HG02678 (cell line): ENCODE measurements around the gene EXOC4.

Experiments
- ATAC-seq: cut with Tn5 transposase; IDR thresholded peaks from one replicate; pipeline ENCODE4 v1.9.1; 2021; ENCODE audit warnings: mild to moderate bottlenecking, moderate library complexity; ENCODE audit not compliant: unreplicated experiment

Gene EXOC4

DNA sequence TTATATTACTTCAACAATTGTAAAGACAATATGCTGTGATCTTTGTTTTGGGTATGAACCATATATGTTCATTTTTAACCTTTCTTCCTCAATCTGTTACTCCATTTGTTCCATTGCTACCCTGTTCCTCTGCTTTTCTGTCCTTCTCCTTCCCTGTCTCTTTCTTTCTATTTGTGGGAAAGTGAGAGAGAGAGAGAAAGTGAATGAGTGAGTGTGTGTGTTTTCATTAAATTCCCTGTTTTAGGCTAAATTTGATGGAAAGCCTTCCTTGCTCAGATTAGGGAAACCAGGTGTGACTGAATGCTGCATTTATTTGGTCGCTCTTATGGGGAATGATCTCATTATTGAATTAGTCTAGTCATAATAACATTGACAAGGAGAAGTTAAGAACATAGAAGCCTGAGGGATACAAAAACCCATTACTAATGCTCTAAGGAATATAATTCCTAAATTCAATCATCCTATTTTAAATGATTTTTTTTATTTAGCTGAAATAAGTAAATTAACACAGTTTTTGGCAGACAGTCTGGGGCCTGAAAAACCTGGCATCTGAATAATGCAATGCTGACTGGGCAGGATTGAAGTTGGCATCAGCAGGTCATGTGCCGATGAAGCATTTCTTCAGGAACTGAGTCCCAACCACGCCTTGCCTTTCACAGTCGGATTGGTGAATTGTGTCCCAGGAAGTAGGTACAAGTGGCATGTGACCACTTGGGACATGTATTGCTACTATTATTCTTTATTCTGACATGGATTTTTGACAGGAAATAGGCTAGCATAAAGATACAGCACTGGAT lies 756.6 kb downstream of the EXOC4 start:
- no peak for ATAC-seq

GRCh38 chr7:134013249-134013648 lies 760.4 kb downstream of the EXOC4 start:
- ATAC-seq: no peak

DNA sequence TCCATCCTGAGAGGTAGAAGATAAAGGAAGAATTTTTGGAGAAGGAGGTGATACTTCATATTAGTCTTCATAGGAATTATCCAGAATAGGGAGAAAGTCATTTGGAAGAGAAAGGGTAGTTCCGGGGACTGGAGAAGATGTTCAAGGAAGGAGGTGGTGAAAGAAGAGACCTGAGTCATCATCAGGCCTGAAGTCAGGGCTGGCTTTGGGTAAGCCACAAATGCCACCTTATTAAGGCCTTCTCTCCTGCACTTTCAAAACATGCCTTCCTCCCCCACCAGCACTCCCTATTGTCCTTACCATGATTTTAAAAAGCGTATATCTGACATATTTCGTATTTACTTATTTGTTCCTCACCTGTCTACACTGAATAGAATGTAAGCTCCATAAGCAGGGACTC lies 762.1 kb downstream of the EXOC4 start:
- ATAC-seq: no peak

- no peak for ATAC-seq
Measured at GRCh38 chr7:134016223-134016941, 763.5 kb downstream of the EXOC4 start.

- no peak for ATAC-seq
Measured at GRCh38 chr7:134016942-134017303, 764.0 kb downstream of the EXOC4 start.

- ATAC-seq: no peak
Measured at GRCh38 chr7:134018306-134018705, 765.4 kb downstream of the EXOC4 start.

DNA sequence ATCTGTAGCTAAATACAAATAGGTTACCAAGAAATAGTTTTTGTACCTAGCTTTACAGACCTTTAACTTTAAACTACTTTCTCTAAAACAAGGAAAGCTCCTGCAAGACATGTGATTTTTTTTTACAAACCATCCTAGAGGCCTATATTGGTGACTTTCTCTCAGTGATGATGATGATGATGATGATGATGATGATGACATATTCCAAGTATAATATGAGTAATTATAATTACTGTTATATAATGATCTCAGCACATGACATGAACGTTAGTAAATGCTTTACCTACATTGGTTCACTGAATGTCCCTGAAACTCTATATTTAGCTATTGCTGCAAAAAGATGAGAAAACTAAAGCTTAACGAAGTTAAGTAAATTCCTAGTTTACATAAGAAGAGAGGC lies 766.4 kb downstream of the EXOC4 start:
- no peak for ATAC-seq

DNA sequence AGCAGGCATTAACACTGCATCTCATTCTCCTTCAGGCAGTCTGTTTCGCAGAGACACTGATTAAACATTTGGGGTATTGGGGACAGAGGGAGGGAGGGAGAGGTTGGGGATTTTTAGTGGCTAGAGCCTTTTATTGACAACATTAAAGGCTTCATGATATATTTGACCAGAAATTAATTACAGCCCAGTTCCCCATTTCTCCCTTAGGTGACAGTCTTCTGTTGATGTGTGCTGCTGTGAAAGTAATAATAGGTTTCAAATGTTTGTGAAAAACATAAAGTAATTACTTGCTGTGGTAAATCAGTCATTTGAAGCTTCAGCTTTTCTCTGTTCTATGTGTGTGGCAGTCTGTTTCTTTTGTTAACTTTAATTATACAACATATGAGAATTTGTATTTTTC lies 769.0 kb downstream of the EXOC4 start:
- no peak for ATAC-seq

DNA sequence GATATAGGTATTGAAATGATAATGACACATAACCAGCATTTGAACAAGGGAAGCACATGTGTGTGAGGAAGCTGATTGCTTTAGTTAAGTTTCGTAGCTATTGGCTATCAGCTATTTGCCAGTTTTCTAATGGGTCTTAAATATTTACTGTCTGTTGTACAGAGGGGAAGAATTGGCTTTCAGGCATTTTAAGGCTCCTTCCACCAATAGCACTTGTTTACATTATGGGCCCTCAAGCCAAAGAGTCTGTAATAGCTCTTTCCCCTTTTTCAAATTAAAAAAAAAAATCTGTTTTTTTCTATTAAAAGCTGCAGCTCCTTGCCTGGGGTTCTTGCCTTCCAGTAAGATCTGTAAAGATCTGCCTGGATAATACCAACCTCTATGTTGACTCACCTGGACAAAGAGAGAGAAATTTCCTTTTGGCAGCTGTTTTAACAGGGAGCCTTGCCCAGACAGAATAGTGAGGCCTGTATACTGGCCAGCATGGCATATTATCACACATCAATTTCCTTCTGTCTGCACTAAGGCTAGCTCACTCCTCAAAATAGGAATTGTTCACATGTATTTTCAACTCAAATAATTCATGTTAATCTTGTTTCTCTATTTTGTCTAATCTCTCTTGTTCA lies 769.5 kb downstream of the EXOC4 start:
- ATAC-seq: no peak

DNA sequence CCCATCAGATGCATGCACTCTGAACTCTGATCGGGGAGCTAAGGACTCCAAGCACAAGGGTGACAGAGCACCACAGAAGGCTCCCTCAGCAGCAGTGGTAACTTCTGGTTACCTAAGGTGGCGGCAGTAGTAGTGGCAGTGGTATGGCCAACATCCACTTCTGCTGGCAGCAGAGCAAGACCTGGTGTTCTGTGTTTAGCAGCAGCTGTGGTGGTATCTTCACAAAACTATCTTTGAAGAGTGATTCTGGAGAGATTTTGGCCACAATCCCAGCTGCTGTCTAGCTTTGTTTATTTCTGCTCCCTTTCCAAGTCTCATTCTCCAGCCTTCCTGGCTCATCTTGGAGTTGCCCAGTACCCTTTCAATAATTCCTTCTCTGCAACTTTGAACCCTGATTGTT lies 771.9 kb downstream of the EXOC4 start:
- no peak for ATAC-seq

DNA sequence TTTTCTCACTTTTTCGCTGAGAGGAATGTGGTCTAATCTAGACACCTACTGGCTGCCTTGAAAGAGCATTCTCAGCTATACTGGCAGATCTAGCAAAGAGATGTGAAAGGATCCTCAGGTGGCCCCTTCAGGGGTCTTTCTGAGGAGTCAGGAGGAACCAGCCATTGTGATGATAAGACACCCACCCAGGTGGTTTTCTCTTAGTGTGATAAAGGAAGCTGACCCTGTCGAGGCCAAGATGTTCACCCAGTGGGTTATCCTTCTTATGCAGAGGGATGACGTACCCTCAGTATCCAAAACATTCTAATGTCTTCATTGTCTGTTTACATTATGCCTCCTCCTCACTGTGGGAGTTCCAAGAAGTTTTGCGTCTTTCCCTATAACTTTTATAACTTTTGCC lies 776.0 kb downstream of the EXOC4 start:
- ATAC-seq: no peak

DNA sequence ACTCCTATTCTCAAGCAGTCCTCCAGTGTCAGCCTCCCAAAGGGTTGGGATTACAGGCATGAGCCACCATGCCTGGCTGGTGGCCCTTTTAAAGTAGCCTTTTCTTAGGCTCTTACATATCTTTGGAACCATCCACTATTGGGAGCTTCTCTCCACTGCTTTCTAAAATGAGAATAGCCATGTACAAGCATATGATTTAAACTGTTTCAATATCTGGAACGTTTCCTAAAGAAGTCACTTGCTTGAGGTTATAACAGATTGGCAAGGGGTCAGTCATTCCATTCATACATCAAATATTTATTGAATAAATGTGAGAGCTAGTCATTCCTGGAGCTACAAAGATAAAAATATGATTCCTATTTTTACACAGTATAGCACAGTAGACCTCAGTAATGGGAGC lies 776.9 kb downstream of the EXOC4 start:
- no peak for ATAC-seq

GRCh38 chr7:134030460-134030865 lies 777.6 kb downstream of the EXOC4 start:
- no peak for ATAC-seq

DNA sequence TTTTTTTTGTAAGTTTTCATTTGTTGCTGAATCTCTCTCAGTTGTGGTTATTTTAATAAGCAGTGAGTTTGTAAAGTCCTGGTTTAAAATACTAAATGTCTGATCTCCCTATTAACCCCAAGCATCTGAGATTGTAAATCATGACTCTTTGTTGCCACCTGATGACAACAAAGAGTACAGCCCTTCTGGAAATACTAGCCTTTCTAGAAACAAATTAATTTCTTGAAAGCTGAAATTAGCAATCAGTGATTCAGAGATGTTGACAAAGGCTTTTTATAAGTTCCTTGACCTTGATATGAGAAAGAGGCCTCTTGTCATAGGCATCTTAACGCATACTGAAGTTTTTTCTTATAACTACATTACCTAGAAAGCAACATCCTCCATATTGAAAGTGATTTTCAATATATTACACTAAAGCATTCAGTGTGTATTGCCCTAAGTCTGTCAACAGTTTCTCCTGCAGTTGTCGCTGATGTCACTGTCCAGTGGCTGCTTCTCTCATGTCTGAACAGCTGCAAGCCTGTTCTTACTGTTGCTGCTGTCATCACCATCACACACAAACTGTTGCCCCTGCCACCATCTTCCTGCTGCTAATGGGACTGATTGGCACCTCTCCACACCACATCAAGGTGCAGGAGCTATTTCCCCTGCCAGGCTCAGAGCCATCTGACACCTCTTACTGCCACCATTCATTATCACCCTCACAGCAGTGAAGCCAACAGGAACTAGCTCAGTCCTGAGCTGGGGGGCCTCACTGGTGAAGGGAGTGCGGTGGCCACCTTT lies 779.1 kb downstream of the EXOC4 start:
- ATAC-seq: no peak

GRCh38 chr7:134034652-134035051 lies 781.8 kb downstream of the EXOC4 start:
- no peak for ATAC-seq

- no peak for ATAC-seq
Measured at GRCh38 chr7:134037991-134038390, 785.1 kb downstream of the EXOC4 start.

DNA sequence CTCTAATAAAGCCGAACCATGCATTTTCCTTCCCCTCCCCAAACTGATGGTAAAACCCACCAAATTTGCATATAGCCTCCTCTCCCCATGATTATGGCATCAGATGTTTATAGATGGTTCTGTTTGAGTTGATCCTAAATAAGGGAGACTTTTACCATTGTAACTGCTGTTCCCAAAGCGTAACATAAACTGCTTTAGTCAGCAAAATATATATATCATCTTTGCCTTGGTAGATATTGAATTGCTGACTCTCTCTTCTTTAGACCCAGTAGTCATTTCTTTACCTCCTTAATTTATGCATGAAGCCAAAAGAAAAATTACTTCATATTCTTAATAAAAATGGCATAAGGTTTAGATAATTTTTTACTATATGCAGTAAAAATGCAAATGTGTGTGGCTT lies 788.1 kb downstream of the EXOC4 start:
- ATAC-seq: no peak

DNA sequence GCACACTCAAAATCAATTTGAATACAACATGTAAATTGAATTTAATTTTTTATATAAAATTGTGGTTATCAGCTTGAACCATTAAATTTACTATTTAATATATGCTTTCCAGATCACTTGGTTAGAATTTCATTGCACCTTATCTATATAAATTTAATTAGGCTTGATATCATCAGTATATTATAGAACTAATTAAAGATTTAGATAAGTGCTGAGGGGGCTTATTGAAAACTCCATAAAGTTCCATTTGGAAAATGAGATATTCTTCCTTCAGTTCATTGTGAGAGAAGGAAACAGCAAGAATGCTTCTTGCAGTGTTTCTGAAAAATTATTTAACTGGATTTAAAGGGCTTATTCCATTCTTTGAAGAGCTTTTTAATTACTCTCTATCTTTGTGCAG lies 788.6 kb downstream of the EXOC4 start:
- no peak for ATAC-seq

DNA sequence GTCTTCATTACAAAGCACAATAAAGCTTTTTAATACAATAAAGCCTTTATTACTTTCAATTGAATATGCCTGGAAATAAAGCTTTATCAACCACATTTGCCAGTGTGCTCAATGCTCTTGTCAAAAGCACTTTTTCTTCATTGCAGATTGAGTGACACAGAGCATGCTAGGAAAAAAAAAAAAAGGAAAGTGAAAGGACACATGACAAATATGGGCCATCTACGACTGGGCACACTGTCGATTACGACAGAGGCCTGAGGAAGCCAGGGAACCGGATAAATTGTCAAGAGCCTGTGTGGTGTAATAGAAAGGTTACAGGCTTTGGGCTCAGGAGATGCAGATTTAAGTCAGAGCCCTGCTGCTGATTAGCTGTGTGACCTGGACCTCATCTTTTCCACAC lies 789.4 kb downstream of the EXOC4 start:
- no peak for ATAC-seq

DNA sequence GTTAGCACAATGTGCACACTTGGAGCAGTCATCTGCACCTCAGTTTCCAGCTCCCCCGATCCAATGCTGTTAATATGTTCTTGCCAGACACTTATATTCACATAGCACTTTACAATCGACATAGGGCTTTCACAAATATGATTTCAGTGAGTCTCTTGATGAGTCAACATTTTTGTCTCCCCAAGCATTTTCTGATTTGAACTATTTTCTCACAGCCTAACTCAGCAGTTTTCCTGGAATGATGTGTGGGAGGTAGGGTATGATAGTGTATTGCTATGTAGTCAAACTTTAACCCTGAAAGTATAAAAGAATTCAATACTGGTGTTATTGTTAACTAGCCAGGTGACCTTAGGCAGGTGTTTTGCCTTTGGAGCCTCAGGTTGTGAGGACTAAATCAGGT lies 791.8 kb downstream of the EXOC4 start:
- no peak for ATAC-seq

DNA sequence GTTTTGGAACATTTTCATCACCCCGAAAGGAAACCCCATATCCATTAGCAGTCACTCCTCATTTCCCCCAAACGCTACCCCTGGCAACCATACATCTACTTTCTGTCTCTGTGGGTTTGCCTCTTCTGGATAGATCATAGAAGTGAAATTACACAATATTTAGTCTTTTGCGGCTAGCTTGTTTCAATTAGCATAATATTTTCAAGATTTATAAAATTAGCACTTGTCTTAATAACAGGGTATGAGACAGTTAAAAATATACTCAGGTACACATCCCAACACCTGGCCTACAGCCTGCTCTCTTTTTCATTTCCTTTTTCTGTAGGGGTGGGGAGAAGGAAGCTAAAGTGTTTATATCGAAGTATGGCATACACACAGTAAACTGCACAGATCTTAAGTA lies 792.8 kb downstream of the EXOC4 start:
- ATAC-seq: peak; percentile 80
